Fibroblast of pulmonary artery (primary cell): ENCODE measurements around the gene DFFB.
A peak's percentile ranks its signal among the peaks of the same experiment; 100 is the strongest.
"Not testable (repeated sequence)": the region's sequence is repeated elsewhere in the genome, so short reads cannot be mapped to it uniquely, and the experiment has no call there.

Experiments used
- DNase-seq: peaks from one replicate; pipeline ENCODE4 v3.0.0-alpha.2; 2010; ENCODE audit warnings: low read depth
- H3K4me3 ChIP-seq: replicated peaks from 2 replicates; pipeline ENCODE4 v1.5.1; 2011; ENCODE audit warnings: low read depth, mild to moderate bottlenecking, control low read depth, low read length, moderate library complexity
- TF ChIP-seq, protein P1 (sequence below): IDR thresholded peaks from 2 replicates; pipeline ENCODE4 v1.5.1; 2011; ENCODE audit warnings: mild to moderate bottlenecking, control low read depth, low read length, inconsistent platforms; ENCODE audit errors: missing control alignments

DFFB gene, protein sequence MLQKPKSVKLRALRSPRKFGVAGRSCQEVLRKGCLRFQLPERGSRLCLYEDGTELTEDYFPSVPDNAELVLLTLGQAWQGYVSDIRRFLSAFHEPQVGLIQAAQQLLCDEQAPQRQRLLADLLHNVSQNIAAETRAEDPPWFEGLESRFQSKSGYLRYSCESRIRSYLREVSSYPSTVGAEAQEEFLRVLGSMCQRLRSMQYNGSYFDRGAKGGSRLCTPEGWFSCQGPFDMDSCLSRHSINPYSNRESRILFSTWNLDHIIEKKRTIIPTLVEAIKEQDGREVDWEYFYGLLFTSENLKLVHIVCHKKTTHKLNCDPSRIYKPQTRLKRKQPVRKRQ

DNA sequence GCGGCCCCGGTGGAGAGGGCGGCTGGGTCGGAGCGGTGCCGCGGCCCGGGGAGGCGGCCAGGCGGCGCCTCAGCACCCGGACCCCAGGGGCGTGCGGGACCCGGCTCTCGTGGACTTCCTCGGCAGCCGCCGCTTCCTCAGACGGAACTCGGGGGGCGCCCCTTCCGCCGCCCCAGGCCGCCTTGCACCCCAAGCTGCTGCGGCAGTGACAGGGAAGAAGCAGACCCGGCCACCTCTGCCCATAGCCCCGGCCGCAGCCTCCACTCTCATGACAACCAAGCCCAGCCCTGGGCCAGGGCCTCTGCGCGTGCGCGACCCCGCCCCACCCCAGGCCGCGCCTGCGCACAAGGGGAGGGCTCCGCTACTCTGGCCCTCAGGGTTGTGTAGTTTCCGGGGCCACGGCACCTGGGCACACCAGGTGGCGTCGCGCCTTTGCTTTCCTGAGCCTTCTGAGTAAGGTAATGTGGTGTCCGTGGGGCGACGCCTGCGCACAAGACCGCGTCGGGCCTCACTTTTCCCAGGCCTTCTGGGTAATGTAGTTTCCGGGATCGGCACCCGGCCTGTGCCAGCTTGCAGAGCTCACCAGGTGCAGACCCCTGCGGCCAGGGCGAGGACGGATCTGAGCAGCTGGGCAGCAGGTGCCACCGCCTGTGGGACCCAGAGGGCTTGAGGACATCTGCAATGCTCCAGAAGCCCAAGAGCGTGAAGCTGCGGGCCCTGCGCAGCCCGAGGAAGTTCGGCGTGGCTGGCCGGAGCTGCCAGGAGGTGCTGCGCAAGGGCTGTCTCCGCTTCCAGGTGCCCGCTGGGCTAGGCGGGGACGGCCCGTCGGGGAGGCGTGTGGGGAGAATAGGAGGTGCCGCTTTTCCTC is at the start of gene DFFB, which contains the start of gene CEP104:
Gene DFFB (plus strand): TSS at position 554 of the 868 bp plus-strand sequence. CDS start 128 bp downstream, at position 682.
Gene CEP104 (minus strand): TSS at position 289 of the 868 bp plus-strand sequence. CDS start 4,804 bp downstream, outside the sequence.
- H3K4me3 ChIP-seq = peak within 1 kb of the TSS; percentile 93
- peak; percentile 86 for DNase-seq
- TF ChIP-seq, protein P1, sequence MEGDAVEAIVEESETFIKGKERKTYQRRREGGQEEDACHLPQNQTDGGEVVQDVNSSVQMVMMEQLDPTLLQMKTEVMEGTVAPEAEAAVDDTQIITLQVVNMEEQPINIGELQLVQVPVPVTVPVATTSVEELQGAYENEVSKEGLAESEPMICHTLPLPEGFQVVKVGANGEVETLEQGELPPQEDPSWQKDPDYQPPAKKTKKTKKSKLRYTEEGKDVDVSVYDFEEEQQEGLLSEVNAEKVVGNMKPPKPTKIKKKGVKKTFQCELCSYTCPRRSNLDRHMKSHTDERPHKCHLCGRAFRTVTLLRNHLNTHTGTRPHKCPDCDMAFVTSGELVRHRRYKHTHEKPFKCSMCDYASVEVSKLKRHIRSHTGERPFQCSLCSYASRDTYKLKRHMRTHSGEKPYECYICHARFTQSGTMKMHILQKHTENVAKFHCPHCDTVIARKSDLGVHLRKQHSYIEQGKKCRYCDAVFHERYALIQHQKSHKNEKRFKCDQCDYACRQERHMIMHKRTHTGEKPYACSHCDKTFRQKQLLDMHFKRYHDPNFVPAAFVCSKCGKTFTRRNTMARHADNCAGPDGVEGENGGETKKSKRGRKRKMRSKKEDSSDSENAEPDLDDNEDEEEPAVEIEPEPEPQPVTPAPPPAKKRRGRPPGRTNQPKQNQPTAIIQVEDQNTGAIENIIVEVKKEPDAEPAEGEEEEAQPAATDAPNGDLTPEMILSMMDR = no peak

DNA sequence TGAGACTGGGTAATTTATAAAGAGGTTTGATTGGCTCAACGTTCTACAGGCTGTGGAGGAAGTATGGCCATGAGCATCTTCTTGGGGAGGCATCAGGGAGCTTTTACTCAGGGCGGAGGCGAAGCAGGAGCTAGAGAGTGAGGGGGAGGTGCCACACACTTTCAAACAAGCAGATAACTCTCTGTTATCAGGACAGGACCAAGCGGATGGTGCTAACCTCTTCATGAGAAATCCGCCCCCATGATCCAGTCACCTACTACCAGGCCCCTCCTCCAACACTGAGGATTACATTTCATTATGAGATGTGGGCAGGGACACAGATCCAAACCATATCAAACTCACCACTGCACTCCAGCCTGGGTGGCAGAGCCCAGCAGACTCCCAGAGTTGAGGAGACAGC is 49.5 kb upstream of the DFFB start:
- DNase-seq = no peak
- TF ChIP-seq, protein P1 = no peak
- no peak overlapping the region for H3K4me3 ChIP-seq

DNA sequence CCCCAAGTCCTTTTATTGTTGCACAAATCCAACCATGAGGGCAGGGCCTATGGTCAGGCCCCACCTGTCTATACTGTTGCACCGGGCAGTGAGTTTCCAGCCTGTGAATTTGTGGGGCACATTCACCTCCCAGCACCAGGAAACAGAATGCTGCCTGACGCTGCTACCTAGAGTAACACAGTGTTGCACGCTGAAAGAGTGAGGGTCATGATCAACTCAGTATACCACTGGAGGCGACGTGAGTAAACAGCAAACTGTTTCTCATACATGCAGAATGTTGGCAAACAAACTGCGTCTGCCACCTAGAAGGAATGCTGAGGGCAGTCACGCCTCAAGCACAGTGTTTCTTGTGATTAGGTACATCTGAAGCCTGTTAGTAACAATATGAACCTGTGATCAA is 47.6 kb upstream of the DFFB start:
- DNase-seq = no peak
- TF ChIP-seq, protein P1 = no peak
- H3K4me3 ChIP-seq = no peak overlapping the region

DNA sequence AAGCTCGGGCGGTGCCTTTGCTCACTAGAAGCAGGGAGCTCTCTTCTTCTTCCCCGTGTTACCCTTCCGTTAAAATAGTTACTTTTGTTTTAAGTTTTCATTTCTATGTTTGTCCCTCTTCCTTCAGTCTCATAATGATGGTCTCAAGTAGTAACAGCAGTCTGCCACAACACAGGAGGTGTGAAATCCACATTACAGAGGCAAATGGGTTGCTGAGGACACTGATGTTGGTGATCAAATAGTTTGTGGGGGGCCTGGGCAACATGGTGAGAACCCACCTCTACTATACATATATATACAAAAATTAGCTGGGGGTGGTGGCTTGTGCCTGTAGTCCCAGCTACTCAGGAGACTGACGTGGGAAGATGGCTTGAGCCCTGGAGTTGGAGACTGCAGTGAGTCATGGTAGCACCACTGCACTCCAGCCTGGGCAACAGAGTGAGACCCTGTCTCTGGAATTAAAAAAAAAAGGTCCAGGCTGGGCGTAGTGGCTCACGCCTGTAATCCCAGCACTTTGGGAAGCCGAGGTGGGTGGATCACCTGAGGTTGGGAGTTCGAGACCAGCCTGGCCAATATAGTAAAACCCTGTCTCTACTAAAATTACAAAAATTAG is 47.0 kb upstream of the DFFB start:
- H3K4me3 ChIP-seq, DNase-seq: not testable (repeated sequence)

DNA sequence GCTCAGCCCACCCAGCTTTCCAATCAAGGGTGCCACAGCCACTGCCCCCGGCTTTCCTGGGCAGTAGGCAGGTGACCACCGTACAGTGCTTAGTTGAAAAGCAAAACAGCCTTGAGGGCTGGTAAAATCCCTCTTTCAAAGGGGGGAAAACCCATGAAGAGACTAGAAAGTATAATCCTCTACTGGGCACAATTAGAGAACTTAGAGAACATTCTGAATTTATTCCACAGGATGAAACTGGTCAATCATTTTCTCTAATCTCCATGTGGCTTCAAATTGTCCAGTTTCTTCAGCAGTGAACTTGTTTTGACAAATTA is 45.7 kb upstream of the DFFB start:
- no peak overlapping the region for H3K4me3 ChIP-seq
- DNase-seq = no peak
- TF ChIP-seq, protein P1 = no peak

DNA sequence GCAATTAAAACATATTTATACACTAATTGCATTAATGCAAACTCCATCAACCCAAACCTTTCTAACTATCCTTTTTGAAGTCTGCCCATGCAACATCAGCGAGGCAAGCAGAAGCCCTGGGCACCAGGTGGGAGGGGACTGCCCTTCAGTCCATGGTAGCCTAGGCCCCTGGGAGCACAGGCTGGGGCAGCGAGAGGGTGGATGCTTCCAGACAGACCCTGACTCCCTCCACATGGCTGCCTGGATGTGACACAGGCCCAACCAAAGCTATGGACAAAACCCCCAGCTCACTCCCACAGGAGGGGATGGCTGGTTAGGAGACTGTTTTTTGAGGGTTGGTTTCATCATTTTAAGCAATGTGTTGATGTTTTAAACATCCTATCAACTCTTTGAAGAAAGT is 43.2 kb upstream of the DFFB start:
- H3K4me3 ChIP-seq = no peak overlapping the region
- TF ChIP-seq, protein P1 = no peak
- DNase-seq = no peak
